Measurements from ENCODE around the gene HGF. TPM values are rescaled to one million over a fixed set of nuclear protein-coding genes. Genes with fewer than 3 reads are reported as not detected.
"Not testable (repeated sequence)": the region's sequence is repeated elsewhere in the genome, so short reads cannot be mapped to it uniquely, and the experiment has no call there.

HGF gene
- total RNA-seq, result 3.3 and 5.1 TPM in 2 replicates

- no peak for DNase-seq (ENCODE audit: low read depth, low spot score)
Observed at GRCh38 chr7:81769891-81770727, at the start of gene HGF. Gene HGF, minus strand, starts transcription at chr7:81770047. Its CDS starts 76 bp downstream, at chr7:81769971.

- DNase-seq (ENCODE audit: low read depth, low spot score), result no peak
Observed at GRCh38 chr7:81816312-81816711, 46.5 kb upstream of the HGF start.

GRCh38 chr7:81812866-81813476 is 43.1 kb upstream of the HGF start:
- DNase-seq (ENCODE audit: low read depth, low spot score), result not testable (repeated sequence)

GRCh38 chr7:81811956-81812865 is 42.4 kb upstream of the HGF start:
- DNase-seq (ENCODE audit: low read depth, low spot score), result no peak

- no peak for DNase-seq (ENCODE audit: low read depth, low spot score)
Observed at GRCh38 chr7:81810476-81811155, 40.8 kb upstream of the HGF start.

- DNase-seq (ENCODE audit: low read depth, low spot score), result not testable (repeated sequence)
Observed at GRCh38 chr7:81808310-81808709, 38.5 kb upstream of the HGF start.

GRCh38 chr7:81803267-81803666 is 33.4 kb upstream of the HGF start:
- no peak for DNase-seq (ENCODE audit: low read depth, low spot score)

GRCh38 chr7:81802251-81802650 is 32.4 kb upstream of the HGF start:
- DNase-seq (ENCODE audit: low read depth, low spot score), result no peak

GRCh38 chr7:81801532-81801931 is 31.7 kb upstream of the HGF start:
- no peak for DNase-seq (ENCODE audit: low read depth, low spot score)

- no peak for DNase-seq (ENCODE audit: low read depth, low spot score)
Observed at GRCh38 chr7:81791568-81792518, 22.0 kb upstream of the HGF start.

GRCh38 chr7:81790686-81791085 is 20.8 kb upstream of the HGF start:
- no peak for DNase-seq (ENCODE audit: low read depth, low spot score)

- no peak for DNase-seq (ENCODE audit: low read depth, low spot score)
Observed at GRCh38 chr7:81790120-81790500, 20.3 kb upstream of the HGF start.

- no peak for DNase-seq (ENCODE audit: low read depth, low spot score)
Observed at GRCh38 chr7:81789406-81790119, 19.7 kb upstream of the HGF start.

GRCh38 chr7:81788246-81788645 is 18.4 kb upstream of the HGF start:
- DNase-seq (ENCODE audit: low read depth, low spot score), result no peak

GRCh38 chr7:81783818-81784217 is 14.0 kb upstream of the HGF start:
- DNase-seq (ENCODE audit: low read depth, low spot score), result no peak

GRCh38 chr7:81780914-81781693 is 11.3 kb upstream of the HGF start:
- no peak for DNase-seq (ENCODE audit: low read depth, low spot score)

- DNase-seq (ENCODE audit: low read depth, low spot score), result no peak
Observed at GRCh38 chr7:81779706-81780105, 9.9 kb upstream of the HGF start.

- no peak for DNase-seq (ENCODE audit: low read depth, low spot score)
Observed at GRCh38 chr7:81777697-81778096, 7.8 kb upstream of the HGF start.
